PC-3 (cell line): Measurements from ENCODE around the gene ST8SIA3.

ENCODE experiments used
- EZH2 ChIP-seq: fragments of 300-600 bp; sonication (generic); IDR thresholded peaks from one replicate; pipeline ENCODE4 v1.6.1; 2017; ENCODE audit warnings: antibody characterized with exemption, mild to moderate bottlenecking, low read length; ENCODE audit not compliant: unreplicated experiment
- EZH2phosphoT487 ChIP-seq: fragments of 300-600 bp; sonication (generic); IDR thresholded peaks from 2 replicates; pipeline ENCODE4 v1.6.1; 2018; ENCODE audit warnings: mild to moderate bottlenecking, antibody characterized with exemption, low read length, borderline replicate concordance
- TF ChIP-seq, protein P1 (sequence below): fragments of 300-600 bp; sonication (generic); conservative IDR thresholded peaks from 2 replicates; pipeline ENCODE4 v1.5.1; 2017; ENCODE audit warnings: antibody characterized with exemption, low read depth, mild to moderate bottlenecking, low read length

DNA sequence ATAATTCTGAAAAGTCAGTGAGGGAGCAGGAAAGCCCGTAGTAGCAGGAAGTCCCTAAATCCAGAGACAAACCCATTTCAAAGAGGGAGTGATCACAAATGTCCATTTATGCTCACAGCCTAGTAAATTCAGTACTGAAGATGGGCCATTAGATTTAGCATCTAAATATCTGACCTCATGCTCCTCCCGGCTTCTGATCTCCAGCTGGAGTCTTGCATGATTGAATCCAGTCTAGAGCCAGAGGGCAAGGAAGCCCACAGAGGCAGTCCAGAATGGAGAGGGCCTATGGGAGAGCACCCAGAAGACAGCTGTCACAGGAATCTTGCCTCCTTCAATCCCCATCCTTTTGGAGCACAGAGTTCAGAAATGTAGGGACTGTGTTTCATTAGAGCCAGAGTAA is 16.0 kb upstream of the ST8SIA3 start:
- TF ChIP-seq, protein P1, sequence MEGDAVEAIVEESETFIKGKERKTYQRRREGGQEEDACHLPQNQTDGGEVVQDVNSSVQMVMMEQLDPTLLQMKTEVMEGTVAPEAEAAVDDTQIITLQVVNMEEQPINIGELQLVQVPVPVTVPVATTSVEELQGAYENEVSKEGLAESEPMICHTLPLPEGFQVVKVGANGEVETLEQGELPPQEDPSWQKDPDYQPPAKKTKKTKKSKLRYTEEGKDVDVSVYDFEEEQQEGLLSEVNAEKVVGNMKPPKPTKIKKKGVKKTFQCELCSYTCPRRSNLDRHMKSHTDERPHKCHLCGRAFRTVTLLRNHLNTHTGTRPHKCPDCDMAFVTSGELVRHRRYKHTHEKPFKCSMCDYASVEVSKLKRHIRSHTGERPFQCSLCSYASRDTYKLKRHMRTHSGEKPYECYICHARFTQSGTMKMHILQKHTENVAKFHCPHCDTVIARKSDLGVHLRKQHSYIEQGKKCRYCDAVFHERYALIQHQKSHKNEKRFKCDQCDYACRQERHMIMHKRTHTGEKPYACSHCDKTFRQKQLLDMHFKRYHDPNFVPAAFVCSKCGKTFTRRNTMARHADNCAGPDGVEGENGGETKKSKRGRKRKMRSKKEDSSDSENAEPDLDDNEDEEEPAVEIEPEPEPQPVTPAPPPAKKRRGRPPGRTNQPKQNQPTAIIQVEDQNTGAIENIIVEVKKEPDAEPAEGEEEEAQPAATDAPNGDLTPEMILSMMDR = no peak
- no peak for TF ChIP-seq EZH2
- TF ChIP-seq EZH2phosphoT487 = no peak
